CD4-positive, alpha-beta T cell treated with Interleukin-6 at 100 ng/mL for 8 hours (primary cell): ENCODE results near the gene CREBL2.

Experiments
- DNase-seq: peaks from one replicate; pipeline ENCODE4 v3.0.0-alpha.2; 2020; ENCODE audit warnings: mixed read lengths, low spot score

The CREBL2 gene

DNA sequence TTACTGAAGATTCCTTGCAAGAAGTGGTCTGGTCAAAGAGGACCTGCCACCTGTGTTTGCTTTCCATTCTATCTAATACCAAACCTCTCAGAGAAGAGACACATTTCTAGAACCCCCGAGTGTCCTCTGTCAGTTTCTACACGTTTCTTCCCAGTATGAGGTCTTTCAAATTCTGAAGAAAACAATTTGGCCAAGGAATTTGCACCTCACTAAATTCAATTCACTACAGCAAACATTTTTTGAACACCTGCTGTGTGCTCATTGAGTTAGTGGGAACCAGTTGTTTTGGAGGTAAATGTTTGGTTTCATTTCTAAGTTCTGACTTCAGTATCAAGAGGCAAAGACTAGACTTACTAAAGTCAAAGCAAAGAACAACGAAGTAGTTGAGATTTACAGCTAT, 64.9 kb downstream of the CREBL2 start:
- no peak for DNase-seq

DNA sequence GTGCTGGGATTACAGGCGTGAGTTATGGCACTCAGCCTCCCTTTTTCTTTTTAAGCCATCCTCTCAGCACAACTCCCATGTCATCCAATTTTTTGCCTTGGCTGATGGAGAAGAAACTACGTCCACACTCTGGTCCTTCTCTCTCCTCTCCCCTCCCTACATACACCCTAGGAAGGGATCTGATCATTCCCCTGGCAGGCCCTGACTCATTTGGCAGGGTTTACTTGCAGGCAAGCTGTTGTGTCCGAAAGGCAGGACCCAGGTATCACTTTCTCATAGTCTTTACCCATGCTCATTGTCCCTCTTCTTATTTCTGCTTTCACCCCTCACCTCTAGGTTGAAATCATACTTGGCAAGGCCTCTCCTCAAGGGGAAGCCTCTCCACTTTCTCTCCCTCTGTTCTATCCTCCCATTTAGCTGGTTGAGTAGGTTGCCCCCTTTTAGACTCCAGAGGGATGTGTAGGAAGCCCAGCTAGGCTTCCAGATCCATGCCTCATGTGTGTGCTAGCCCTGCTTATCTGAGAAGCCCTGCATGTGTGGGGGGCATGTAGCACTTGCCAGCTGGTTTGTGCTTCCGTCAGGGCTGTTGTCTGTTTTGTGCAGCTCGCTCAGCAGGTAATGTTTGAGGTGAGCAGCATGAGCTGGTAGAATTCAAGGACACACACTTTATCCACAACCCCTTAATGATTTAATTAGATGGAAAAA, 69.5 kb downstream of the CREBL2 start:
- no peak for DNase-seq

DNA sequence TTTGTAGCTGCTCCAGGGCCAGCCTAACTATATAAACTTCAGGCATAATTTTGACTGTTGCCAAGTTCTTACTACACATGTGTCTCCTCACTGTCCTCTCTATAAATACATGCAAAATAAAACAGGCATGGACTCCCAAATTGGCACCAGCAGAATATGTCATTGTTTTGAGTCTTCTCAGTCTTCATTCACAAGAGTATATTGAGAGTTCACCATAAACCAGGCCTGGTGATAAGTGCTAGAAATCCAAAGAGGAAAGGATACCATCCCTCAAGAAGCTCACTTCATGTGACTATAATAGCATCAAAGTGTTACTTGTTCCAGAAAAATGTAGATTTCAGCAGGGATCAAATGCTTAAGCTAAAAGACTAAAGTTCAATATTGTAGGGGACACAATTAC, 70.6 kb downstream of the CREBL2 start:
- no peak for DNase-seq

DNA sequence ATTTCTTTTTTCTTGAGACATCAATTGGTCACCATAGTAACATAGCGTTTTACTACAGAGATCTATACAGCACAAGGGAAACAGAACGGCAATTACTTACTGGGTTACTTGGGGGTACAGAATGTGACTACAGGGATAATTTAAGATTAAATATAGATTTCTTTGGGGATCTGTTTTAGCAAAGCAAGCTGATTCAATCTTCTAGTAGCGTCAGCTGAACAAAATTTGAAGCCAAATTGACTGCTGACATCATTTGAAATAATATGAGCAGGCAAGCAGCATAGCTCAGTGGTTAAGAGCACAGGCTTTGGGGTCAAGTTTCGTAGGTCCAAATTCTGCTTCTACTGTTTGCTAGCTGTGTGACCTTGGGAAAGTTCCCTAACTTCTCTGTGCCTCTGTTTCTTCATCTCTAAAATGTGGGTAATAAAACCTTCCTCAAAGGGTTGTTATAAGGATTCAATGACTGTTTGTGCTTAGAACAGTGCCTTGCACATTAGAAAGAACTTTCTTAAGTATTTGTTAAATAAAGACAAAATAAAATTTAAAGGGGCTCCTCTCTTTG, 71.5 kb downstream of the CREBL2 start:
- DNase-seq, result no peak

DNA sequence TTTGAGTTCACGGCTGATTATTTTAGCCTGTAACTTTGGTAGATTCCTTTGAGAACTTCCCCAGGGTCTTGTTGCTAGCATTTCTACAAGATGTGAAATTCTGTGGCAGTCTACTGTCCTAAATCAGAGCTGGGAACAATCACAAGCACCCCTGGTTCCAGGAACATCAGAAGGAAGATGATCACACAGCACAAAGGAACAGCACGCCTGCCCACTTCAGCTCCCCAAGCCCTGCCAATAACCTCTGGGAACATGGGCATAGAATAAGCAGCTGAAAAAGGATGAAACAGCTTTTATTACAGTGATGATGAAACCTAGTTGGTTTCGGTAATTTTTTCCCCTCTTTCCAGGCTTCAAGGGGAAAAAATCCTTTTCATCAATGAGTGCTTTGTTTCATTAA, 72.0 kb downstream of the CREBL2 start:
- no peak for DNase-seq

DNA sequence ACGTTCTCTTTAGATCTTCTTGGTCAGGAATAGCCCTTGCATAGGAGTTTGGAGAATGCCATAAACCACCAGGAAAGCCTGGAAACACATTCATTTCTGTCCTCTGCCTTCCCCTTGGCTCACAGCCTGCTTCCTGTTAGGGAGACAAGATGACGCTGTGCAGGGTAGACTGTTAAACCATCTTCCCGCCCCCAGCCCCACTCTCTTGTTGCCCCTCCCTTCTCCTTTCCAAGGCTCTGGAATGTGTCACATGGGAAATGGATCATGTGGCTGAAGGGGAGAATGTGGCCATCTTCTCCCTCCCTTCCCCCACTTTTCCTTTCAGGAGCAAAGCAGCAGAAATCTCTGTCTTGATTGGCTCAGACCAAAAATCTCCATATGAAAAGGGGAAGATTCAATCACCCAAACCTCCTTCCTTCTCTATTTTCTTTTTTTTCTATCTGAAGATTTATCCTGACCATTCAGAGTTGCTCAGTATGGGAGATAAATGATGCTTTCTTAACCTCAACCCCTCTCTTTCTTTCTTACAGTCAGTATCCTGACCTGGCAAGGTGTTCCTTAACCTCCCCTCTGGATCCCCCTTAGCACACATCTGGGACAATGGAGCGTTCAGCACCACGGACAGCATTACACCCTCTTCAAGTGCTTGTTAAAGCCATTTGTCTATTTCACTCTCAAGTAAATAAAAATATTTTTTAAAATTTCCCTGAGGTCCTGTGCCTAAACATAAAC, 72.9 kb downstream of the CREBL2 start:
- no peak for DNase-seq

DNA sequence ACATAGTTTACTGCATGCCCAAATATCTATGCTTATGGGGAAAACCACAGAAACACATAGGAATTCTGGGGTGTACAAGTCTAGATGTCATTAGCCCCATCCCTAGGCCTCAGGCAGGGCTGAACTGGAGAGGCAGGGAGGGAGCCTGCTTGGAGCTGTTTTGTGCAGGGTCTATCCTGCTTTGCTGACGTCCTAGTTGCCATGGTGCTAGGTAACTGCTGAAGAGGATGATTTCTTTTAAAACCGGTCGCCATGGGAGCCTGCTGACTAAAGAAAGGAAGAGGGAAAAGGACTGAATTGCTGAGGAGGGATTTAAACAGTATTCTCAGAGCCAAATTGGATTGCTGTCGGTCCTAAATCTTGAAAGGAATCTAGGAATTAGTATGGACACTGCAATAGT, 73.6 kb downstream of the CREBL2 start:
- DNase-seq, result no peak

DNA sequence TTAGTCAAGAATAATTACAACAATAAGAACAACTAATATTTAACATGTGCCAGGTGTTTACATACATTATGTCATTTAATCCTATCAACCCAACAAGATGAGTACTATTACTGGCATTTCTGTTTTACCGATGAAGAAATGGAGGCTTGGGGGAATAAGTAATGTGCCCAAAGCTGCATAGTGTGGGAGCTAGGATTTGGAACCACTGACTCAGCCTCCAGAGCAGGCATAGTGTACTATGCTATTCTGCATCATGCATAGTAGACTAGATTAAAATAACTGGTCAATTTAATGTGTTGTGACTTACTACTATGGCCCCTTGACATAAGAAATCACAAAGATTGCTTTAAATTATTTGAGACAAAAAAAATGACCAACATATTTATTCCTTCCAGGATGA, 74.8 kb downstream of the CREBL2 start:
- no peak for DNase-seq

DNA sequence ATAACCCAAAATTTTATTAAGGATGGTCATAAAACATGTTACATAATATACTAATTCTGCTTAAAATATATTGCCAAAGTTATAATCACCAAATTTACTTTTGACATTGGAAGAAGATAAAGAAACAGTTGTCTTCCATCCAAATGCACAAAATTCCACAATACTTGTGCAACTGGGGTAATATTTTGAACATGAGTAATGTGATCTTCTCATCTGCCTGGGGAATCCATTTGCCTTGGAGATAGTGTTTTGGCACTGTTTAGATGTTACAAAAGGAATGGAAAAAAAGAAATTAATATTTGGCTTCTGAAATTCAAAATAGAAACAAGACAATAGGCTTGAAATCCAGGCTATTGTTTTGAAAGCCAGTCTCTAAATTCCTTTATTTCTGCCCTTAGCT, 75.2 kb downstream of the CREBL2 start:
- DNase-seq, result no peak

DNA sequence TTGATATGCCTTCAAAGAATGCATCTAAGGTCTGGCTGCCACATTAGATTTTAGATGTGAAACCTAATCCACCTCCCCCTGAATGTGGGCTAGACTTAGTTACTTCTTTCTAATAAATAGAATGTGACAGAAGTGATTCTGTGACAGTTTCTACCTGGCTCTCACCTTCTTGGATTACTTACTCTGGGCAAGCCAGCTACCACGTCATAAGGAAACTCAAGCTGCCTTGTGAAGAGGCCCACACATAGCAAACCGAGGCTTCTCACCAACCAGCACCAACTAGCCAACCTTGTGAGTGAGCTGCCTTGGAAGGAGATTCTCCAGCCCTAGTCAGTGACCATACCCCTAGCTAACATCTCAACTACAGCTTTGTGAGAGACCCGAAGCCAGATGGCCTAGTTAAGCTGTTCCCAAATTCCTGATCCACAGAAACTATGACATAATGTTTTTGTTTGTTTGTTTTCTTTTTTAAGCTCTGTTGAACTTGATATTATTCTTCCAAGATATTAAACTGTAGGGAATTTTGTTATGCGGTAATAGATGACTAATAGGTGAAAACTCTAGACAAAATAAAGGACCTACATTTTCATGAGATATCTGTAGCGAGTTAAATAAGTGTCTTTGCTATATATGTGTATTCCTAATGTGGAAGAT, 78.1 kb downstream of the CREBL2 start:
- no peak for DNase-seq

DNA sequence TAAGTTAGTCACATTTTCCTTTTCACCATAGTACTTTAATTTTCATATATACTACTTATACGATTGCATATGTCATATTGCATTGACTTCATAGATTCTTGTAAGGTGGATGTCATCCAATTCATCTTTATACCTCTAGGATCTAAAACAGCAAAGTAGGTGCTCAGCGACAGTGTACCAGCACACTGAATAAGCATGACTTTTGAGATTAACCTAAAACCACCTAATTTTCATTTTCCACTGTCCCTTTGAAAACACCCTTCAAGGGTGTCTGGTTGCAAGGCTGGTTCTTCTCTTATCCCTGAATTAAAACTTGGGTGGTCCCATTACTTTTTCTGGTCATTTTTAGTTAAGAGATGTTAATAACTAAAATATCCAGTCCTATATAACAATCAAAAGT, 79.9 kb downstream of the CREBL2 start:
- no peak for DNase-seq

DNA sequence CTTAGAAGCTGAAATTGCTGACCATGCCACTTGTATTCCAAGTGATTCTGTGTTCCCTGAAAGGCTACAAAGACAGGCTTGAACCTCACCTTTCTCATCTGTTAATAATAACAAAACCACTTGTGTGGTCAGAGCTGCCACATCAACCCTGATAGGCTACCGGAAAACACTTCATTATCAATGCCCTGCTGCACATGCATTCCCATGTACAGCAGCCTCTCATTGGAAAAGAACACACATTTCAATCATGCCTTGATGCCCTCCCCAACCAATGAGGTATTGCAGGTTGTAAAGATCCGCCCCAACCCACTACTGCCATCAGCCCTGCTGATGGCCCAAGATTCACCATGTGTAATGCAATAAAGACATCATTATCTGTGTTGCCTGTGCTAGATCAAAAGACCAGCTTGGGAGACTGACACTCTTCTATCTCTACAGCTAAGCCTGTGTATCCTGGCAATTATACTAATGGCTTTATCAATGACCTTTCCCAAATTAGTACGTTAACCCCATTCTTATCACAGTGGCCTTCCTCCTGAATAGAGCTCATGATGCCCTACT, 81.5 kb downstream of the CREBL2 start:
- DNase-seq, result no peak
